Right lobe of liver (tissue), 4 donors: ENCODE results near the gene BCAP31.

Source experiments
- CTCF ChIP-seq, 4 donors: fragments of 200-600 bp in 3 of 4; fragments of 450-650 bp in 1 of 4; IDR thresholded peaks; one replicate each; pipeline versions ENCODE4 v1.5.1 to v1.8.0; 2016 to 2022; ENCODE audit warnings: antibody characterized with exemption in 4 of 4, mild to moderate bottlenecking in 2 of 4
- POLR2A ChIP-seq: fragments of 450-650 bp; IDR thresholded peaks from one replicate; pipeline ENCODE4 v1.6.1; 2017; ENCODE audit warnings: antibody characterized with exemption, mild to moderate bottlenecking
- donor health status: DM: no; HTN: no; CAD: no.
- donor health status: DM: no; HTN: no; CAD: no.
- donor health status: DM: no; HTN: yes; CAD: no.

GRCh38 chrX:153733651-153734240 lies 9.6 kb upstream of the BCAP31 start:
- TF ChIP-seq CTCF (IDR thresholded peaks at IDR 0.05) (no peak), POLR2A (no peak)
